SK-N-SH treated with all-trans-retinoic acid at 6 μM for 48 hours (cell line): Measurements from ENCODE around the gene KIF2C.

ENCODE experiments used
- ATAC-seq: fragments of 200-7000 bp; cut with Tn5 transposase; 3 replicates; pipeline ENCODE4 v1.9.1; 2020; ENCODE audit warnings: mild to moderate bottlenecking, moderate library complexity
- CSDC2 ChIP-seq: fragments of 250-450 bp; sonication (Bioruptor Pico); IDR thresholded peaks from 2 replicates; pipeline ENCODE4 v1.5.0; 2020; ENCODE audit warnings: mild to moderate bottlenecking, moderate library complexity
- ESRRG ChIP-seq: fragments of 250-450 bp; sonication (Bioruptor Pico); IDR thresholded peaks from 2 replicates; pipeline ENCODE4 v1.6.1; 2021; ENCODE audit warnings: mild to moderate bottlenecking
- GLIS3 ChIP-seq: fragments of 250-450 bp; sonication (Bioruptor Pico); IDR thresholded peaks from 2 replicates; pipeline ENCODE4 v1.5.0; 2020; ENCODE audit warnings: mild to moderate bottlenecking, moderate library complexity
- OSR1 ChIP-seq: fragments of 250-450 bp; sonication (Bioruptor Pico); IDR thresholded peaks from 2 replicates; pipeline ENCODE4 v1.8.0; 2022; ENCODE audit warnings: moderate library complexity, mild to moderate bottlenecking, inconsistent platforms
- PATZ1 ChIP-seq: fragments of 250-450 bp; sonication (Bioruptor Pico); IDR thresholded peaks from 2 replicates; pipeline ENCODE4 v1.8.0; 2020; ENCODE audit warnings: mild to moderate bottlenecking, moderate library complexity, borderline replicate concordance
- PPARA ChIP-seq: fragments of 250-450 bp; sonication (Bioruptor Pico); IDR thresholded peaks from 2 replicates; pipeline ENCODE4 v1.5.0; 2020; ENCODE audit warnings: mild to moderate bottlenecking, borderline replicate concordance
- RARB ChIP-seq: fragments of 250-450 bp; sonication (Bioruptor Pico); IDR thresholded peaks from 2 replicates; pipeline ENCODE4 v1.8.0; 2021; ENCODE audit warnings: mild to moderate bottlenecking, moderate library complexity
- SNAI2 ChIP-seq: fragments of 250-450 bp; sonication (Bioruptor Pico); IDR thresholded peaks from 2 replicates; pipeline ENCODE4 v1.5.0; 2020; ENCODE audit warnings: mild to moderate bottlenecking, moderate library complexity
- TCF4 ChIP-seq: fragments of 250-450 bp; sonication (Bioruptor Pico); IDR thresholded peaks from 2 replicates; pipeline ENCODE4 v1.8.0; 2021; ENCODE audit warnings: mild to moderate bottlenecking, moderate library complexity, borderline replicate concordance
- TOX ChIP-seq: fragments of 250-450 bp; sonication (Bioruptor Pico); IDR thresholded peaks from 2 replicates; pipeline ENCODE4 v1.8.0; 2021; ENCODE audit warnings: mild to moderate bottlenecking, moderate library complexity, borderline replicate concordance
- ZC3H10 ChIP-seq: fragments of 250-450 bp; sonication (Bioruptor Pico); IDR thresholded peaks from 2 replicates; pipeline ENCODE4 v1.5.1; 2021; ENCODE audit warnings: mild to moderate bottlenecking, moderate library complexity
- ZNF565 ChIP-seq: fragments of 450-650 bp; formaldehyde crosslinking; conservative IDR thresholded peaks from 2 replicates; pipeline ENCODE4 v1.5.0; 2020; ENCODE audit warnings: low read depth, mild to moderate bottlenecking, moderate library complexity
- ZNF8 ChIP-seq: fragments of 450-650 bp; formaldehyde crosslinking; IDR thresholded peaks from 2 replicates; pipeline ENCODE4 v1.5.0; 2020; ENCODE audit warnings: mild to moderate bottlenecking, moderate library complexity
- TF ChIP-seq, protein P1 (sequence below): fragments of 250-450 bp; sonication (Bioruptor Pico); IDR thresholded peaks from 2 replicates; pipeline ENCODE4 v1.5.1; 2020; ENCODE audit warnings: low read depth, mild to moderate bottlenecking, moderate library complexity
- TF ChIP-seq, protein P2 (sequence below): fragments of 250-450 bp; sonication (Bioruptor Pico); IDR thresholded peaks from 2 replicates; pipeline ENCODE4 v1.5.0; 2020; ENCODE audit warnings: mild to moderate bottlenecking, moderate library complexity

KIF2C gene

GRCh38 chr1:44806704-44807363, 67.2 kb downstream of the KIF2C start, which contains the start of gene DYNLT4:
TSS of gene DYNLT4 (minus strand) at chr1:44807351. CDS start at chr1:44806668, 683 bp downstream.
- TF ChIP-seq, protein P1, sequence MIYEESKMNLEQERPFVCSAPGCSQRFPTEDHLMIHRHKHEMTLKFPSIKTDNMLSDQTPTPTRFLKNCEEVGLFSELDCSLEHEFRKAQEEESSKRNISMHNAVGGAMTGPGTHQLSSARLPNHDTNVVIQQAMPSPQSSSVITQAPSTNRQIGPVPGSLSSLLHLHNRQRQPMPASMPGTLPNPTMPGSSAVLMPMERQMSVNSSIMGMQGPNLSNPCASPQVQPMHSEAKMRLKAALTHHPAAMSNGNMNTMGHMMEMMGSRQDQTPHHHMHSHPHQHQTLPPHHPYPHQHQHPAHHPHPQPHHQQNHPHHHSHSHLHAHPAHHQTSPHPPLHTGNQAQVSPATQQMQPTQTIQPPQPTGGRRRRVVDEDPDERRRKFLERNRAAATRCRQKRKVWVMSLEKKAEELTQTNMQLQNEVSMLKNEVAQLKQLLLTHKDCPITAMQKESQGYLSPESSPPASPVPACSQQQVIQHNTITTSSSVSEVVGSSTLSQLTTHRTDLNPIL = no peak
- TF ChIP-seq PPARA (CRISPR knock-in tag) (no peak), RARB (CRISPR knock-in tag) (peak; percentile 1; the same call in 1 of the 2 replicates), ESRRG (CRISPR knock-in tag) (no peak), PATZ1 (no peak)
- TF ChIP-seq, protein P2, sequence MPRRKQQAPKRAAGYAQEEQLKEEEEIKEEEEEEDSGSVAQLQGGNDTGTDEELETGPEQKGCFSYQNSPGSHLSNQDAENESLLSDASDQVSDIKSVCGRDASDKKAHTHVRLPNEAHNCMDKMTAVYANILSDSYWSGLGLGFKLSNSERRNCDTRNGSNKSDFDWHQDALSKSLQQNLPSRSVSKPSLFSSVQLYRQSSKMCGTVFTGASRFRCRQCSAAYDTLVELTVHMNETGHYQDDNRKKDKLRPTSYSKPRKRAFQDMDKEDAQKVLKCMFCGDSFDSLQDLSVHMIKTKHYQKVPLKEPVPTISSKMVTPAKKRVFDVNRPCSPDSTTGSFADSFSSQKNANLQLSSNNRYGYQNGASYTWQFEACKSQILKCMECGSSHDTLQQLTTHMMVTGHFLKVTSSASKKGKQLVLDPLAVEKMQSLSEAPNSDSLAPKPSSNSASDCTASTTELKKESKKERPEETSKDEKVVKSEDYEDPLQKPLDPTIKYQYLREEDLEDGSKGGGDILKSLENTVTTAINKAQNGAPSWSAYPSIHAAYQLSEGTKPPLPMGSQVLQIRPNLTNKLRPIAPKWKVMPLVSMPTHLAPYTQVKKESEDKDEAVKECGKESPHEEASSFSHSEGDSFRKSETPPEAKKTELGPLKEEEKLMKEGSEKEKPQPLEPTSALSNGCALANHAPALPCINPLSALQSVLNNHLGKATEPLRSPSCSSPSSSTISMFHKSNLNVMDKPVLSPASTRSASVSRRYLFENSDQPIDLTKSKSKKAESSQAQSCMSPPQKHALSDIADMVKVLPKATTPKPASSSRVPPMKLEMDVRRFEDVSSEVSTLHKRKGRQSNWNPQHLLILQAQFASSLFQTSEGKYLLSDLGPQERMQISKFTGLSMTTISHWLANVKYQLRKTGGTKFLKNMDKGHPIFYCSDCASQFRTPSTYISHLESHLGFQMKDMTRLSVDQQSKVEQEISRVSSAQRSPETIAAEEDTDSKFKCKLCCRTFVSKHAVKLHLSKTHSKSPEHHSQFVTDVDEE (CRISPR knock-in tag) = no peak
- no peak for ATAC-seq

DNA sequence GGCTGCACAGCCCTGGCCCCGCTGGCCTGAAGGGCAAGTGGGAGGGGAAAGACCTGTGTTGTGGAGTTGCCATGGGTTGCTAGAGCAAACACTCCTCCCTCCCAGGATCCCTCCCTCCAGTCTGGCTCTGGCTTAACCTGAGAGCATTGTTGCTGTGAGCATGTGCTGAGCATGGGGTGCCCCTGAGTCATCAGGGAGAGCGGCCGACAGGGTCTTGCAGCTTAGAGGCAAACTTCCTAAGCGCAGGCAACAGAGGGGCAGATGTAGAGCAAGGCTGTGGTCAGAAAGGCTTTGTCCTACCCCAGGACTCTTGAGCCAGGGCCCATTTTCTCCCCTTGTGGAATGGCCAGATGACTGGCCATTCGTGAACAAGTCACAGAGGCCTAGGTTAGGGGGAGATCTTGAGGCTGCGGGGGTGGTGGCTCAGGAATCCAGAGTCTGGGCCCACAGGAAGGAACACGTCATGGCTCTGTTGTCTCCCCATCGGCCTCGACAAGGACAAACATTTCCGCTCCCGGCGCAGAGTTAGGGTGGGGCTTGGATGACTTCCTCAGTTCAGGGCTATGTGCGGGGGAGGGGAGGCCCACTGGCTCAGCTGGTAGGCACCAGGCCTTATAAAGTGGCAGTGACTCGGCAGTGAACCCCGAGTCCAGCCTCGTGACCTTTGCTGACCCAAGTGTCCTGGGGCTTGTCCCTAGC, 67.9 kb downstream of the KIF2C start:
- TF ChIP-seq SNAI2 (CRISPR knock-in tag) (0 out of 2 replicates have a peak, but pooled peaks have one; percentile 64), ZNF8 (no peak), RARB (CRISPR knock-in tag) (no peak; the same call in 1 of the 2 replicates), ESRRG (CRISPR knock-in tag) (0 out of 2 replicates have a peak, but pooled peaks have one; percentile 10), TOX (no peak), TCF4 (CRISPR knock-in tag) (no peak), ZC3H10 (CRISPR knock-in tag) (0 out of 2 replicates have a peak, but pooled peaks have one; percentile 37), OSR1 (CRISPR knock-in tag) (no peak), ZNF565 (0 out of 2 replicates have a peak, but pooled peaks have one; percentile 9), PATZ1 (no peak; the same call in 1 of the 2 replicates), PPARA (CRISPR knock-in tag) (no peak), CSDC2 (peak; percentile 97)
- TF ChIP-seq, protein P1 = peak; percentile 58
- peak; percentile 67 for ATAC-seq

DNA sequence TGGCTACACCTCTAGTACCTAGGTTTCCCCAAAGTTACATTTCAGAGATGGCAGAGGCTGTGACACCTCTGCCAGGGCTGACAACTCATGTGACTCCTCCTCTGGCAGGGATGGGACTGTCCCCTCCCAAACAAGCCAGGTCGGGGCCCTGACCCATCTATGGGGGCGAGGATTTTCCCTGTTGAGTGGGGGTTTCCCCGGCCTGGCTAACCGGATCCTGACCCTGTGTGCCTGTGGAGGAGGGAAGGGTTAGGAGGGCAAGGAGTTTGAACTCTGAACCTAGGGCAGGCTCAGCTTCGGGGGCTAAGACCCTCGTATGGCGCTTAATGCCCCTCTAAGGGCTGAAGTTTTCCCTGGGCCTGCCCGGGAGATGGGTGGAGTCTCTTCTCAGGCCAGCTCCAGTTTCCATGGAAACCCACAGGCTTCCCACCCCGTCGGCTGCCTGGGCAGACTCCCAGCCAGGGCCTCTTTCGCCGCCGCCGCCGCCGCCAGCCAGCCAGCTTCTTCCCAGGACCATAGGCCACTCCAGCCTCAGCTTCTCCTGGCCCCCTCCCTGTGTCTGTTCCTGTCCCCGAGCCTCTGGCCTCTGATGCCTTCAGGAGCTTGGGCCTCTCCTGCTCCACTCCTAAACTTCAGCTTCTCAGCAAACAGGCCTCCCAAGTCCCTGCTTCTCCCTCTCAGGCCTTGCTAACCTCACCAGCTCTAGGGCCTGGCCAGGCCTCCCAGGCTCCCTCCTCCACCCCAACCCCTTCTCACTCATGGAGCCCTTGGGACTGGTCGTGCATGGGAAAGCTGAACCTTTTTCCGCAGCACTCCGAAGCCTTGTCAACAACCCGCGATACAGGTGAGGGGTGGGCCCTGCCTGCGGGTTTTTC, 68.7 kb downstream of the KIF2C start, which contains the start of gene BTBD19:
Gene BTBD19, plus strand, starts transcription at position 461 of the 875 bp plus-strand sequence. Its CDS starts 298 bp downstream, at position 759.
- peak; percentile 51 for ATAC-seq
- TF ChIP-seq SNAI2 (CRISPR knock-in tag) (no peak), GLIS3 (peak; percentile 56)
